SK-N-SH (cell line): ENCODE results near the gene COLEC12. TPM values are rescaled to one million over a fixed set of nuclear protein-coding genes. Genes with fewer than 3 reads are reported as not detected.

Experiments
- CTCF ChIA-PET: fragments of 300-600, 350-600 bp; formaldehyde crosslinking; extraction: SDS; loops from one replicate; lab custom pipeline; 2021; lab: Yijun Ruan, JAX
- POLR2A ChIA-PET: fragments of 350-600 bp; sonication (Branson Sonifier 250); formaldehyde crosslinking; extraction: SDS; loops from one replicate; lab custom pipeline; 2020; ENCODE audit warnings: antibody characterized with exemption, inconsistent platforms; lab: Yijun Ruan, JAX
- DNase-seq: peaks from one replicate; pipeline ENCODE4 v3.0.0; 2012
- H2AFZ ChIP-seq: fragments of 200-600 bp; sonication (generic); 2 replicates; pipeline ENCODE4 v1.8.1; 2016; ENCODE audit warnings: antibody characterized with exemption, mild to moderate bottlenecking, low read depth
- H3F3A ChIP-seq: fragments of 200-600 bp; sonication (generic); replicated peaks from 2 replicates; pipeline ENCODE3; 2016; ENCODE audit warnings: antibody characterized with exemption, mild to moderate bottlenecking; ENCODE audit not compliant: insufficient read depth
- H3K27ac ChIP-seq, 2 experiments: fragments of 200-500 bp in 1 of 2; fragments of 200-600 bp in 1 of 2; sonication (Bioruptor generic) in 1 of 2; sonication (generic), shearing (Covaris generic) in 1 of 2; 2 replicates each; pipeline versions ENCODE4 v1.5.1 to v1.6.1; 2014 to 2016; ENCODE audit warnings: low read depth in 2 of 2, inconsistent platforms in 1 of 2, low read length in 1 of 2, mild to moderate bottlenecking in 1 of 2, mixed read lengths in 1 of 2
- H3K27me3 ChIP-seq: fragments of 200-600 bp; sonication (generic), shearing (Covaris generic); 2 replicates; pipeline ENCODE4 v1.6.1; 2016; ENCODE audit warnings: mixed run types; ENCODE audit not compliant: insufficient read depth
- H3K36me3 ChIP-seq, 2 experiments: fragments of 200-500 bp in 1 of 2; fragments of 200-600 bp in 1 of 2; sonication (Bioruptor generic) in 1 of 2; sonication (generic) in 1 of 2; replicated peaks in 1 of 2; 2 replicates each; pipeline versions ENCODE3 to v1.5.1; 2014 to 2016; ENCODE audit warnings: low read length in 1 of 2, mild to moderate bottlenecking in 1 of 2; ENCODE audit not compliant: insufficient read depth in 2 of 2, control insufficient read depth in 1 of 2
- H3K4me1 ChIP-seq, 2 experiments: fragments of 200-500 bp in 1 of 2; fragments of 200-600 bp in 1 of 2; sonication (Bioruptor generic) in 1 of 2; sonication (generic), shearing (Covaris generic) in 1 of 2; 2 replicates each; pipeline versions ENCODE4 v1.5.1 to v1.6.1; 2014 to 2016; ENCODE audit warnings: low read depth in 1 of 2, low read length in 1 of 2, mixed run types in 1 of 2; ENCODE audit not compliant: insufficient read depth in 2 of 2, control insufficient read depth in 1 of 2
- H3K4me2 ChIP-seq: fragments of 200-600 bp; sonication (generic), shearing (Covaris generic); 2 replicates; pipeline ENCODE4 v1.6.1; 2017; ENCODE audit warnings: mixed run types
- H3K4me3 ChIP-seq, 2 experiments: fragments of 200-500 bp in 1 of 2; fragments of 200-600 bp in 1 of 2; sonication (Bioruptor generic) in 1 of 2; sonication (generic), shearing (Covaris generic) in 1 of 2; 2 replicates each; pipeline versions ENCODE4 v1.5.1 to v1.8.1; 2014 to 2016; ENCODE audit warnings: low read depth in 2 of 2, inconsistent platforms in 1 of 2, low read length in 1 of 2, mild to moderate bottlenecking in 1 of 2, mixed read lengths in 1 of 2, moderate library complexity in 1 of 2
- H3K79me2 ChIP-seq: fragments of 200-600 bp; sonication (generic); 2 replicates; pipeline ENCODE4 v1.8.1; 2017; ENCODE audit warnings: mild to moderate bottlenecking; ENCODE audit not compliant: insufficient read depth
- H3K9ac ChIP-seq: fragments of 200-600 bp; sonication (generic); 2 replicates; pipeline ENCODE4 v1.6.1; 2017; ENCODE audit warnings: mixed run types
- H3K9me2 ChIP-seq: fragments of 200-600 bp; sonication (generic); 2 replicates; pipeline ENCODE4 v1.6.1; 2017; ENCODE audit warnings: mixed run types
- H3K9me3 ChIP-seq: fragments of 200-600 bp; sonication (generic); 2 replicates; pipeline ENCODE4 v1.6.1; 2017; ENCODE audit warnings: mixed run types, mild to moderate bottlenecking, moderate library complexity
- H4K20me1 ChIP-seq: fragments of 200-600 bp; sonication (generic); 2 replicates; pipeline ENCODE4 v1.6.1; 2017; ENCODE audit warnings: mild to moderate bottlenecking, mixed run types; ENCODE audit not compliant: insufficient read depth
- CHD2 ChIP-seq: fragments of 150-350 bp; IDR thresholded peaks from 2 replicates; pipeline ENCODE4 v1.6.1; 2018; ENCODE audit warnings: low read length; ENCODE audit not compliant: partially characterized antibody
- CTCF ChIP-seq: fragments of 200-600 bp; sonication (generic); IDR thresholded peaks from 2 replicates; pipeline ENCODE4 v1.6.1; 2017; ENCODE audit warnings: antibody characterized with exemption, mild to moderate bottlenecking, moderate library complexity
- ELF1 ChIP-seq: IDR thresholded peaks from 2 replicates; pipeline ENCODE4 v1.4.0; 2012
- EP300 ChIP-seq, 2 experiments: IDR thresholded peaks; 2 replicates each; pipeline versions ENCODE4 v1.4.0 to v1.6.1; 2012; ENCODE audit warnings: borderline replicate concordance in 1 of 2, low read depth in 1 of 2, low read length in 1 of 2
- EZH2phosphoT487 ChIP-seq: fragments of 200-600 bp; sonication (generic); IDR thresholded peaks from 2 replicates; pipeline ENCODE4 v1.6.1; 2017; ENCODE audit warnings: low read depth, mixed run types, mild to moderate bottlenecking, antibody characterized with exemption, moderate library complexity, borderline replicate concordance
- FOSL2 ChIP-seq: IDR thresholded peaks from 2 replicates; pipeline ENCODE4 v1.4.0; 2012; ENCODE audit warnings: low read depth, mild to moderate bottlenecking, moderate library complexity, borderline replicate concordance
- FOXM1 ChIP-seq: IDR thresholded peaks from 2 replicates; pipeline ENCODE4 v1.4.0; 2012; ENCODE audit warnings: low read depth, mild to moderate bottlenecking
- GABPA ChIP-seq: IDR thresholded peaks from 2 replicates; pipeline ENCODE4 v1.4.0; 2012; ENCODE audit warnings: low read depth, mild to moderate bottlenecking
- MEF2A ChIP-seq: IDR thresholded peaks from 2 replicates; pipeline ENCODE4 v1.4.0; 2012; ENCODE audit warnings: low read depth, borderline replicate concordance
- MXI1 ChIP-seq: IDR thresholded peaks from 2 replicates; pipeline ENCODE4 v1.6.1; 2012; ENCODE audit warnings: mild to moderate bottlenecking, low read depth, low read length, improper control_type of control experiment
- NFIC ChIP-seq: IDR thresholded peaks from 2 replicates; pipeline ENCODE4 v1.4.0; 2012; ENCODE audit warnings: borderline replicate concordance
- PBX3 ChIP-seq: IDR thresholded peaks from 2 replicates; pipeline ENCODE4; 2012
- REST ChIP-seq: IDR thresholded peaks from 2 replicates; pipeline ENCODE4 v1.6.1; 2012; ENCODE audit warnings: mild to moderate bottlenecking, low read depth, low read length, moderate library complexity
- RFX5 ChIP-seq: IDR thresholded peaks from 2 replicates; pipeline ENCODE4 v1.6.1; 2012; ENCODE audit warnings: mild to moderate bottlenecking, improper control_type of control experiment, low read length
- TAF1 ChIP-seq: IDR thresholded peaks from 2 replicates; pipeline ENCODE4 v1.6.1; 2012; ENCODE audit warnings: low read depth, mild to moderate bottlenecking, low read length, moderate library complexity, borderline replicate concordance
- USF2 ChIP-seq: fragments of 150-350 bp; IDR thresholded peaks from 2 replicates; pipeline ENCODE4 v1.6.1; 2017; ENCODE audit warnings: antibody characterized with exemption, low read length, low read depth, borderline replicate concordance
- ZBTB33 ChIP-seq: IDR thresholded peaks from 2 replicates; pipeline ENCODE4 v1.4.0; 2012; ENCODE audit warnings: low read depth, borderline replicate concordance
- WGBS: methylation state at CpG from one replicate; pipeline ENCODE4 v1.1.6; 2017; ENCODE audit warnings: low lambda C conversion rate; 5-methylcytosine and 5-hydroxymethylcytosine counted together
- polyA plus RNA-seq, 3 experiments: library from polyadenylated mRNA; depleted of rRNA; stranded (reverse); fragments of >200 nt; gene quantifications; 2 replicates each; pipeline ENCODE4 v1.2.3, GENCODE V29; 2012

Gene COLEC12
- polyA plus RNA-seq, 1 of the 3 experiments (the other 2 are of a cell fraction) = 41.2 TPM

GRCh38 chr18:323253-323622, 177.3 kb downstream of the COLEC12 start:
- DNase-seq = no peak
- H3K79me2 ChIP-seq = no peaks in the 10 kb centered on the region
- H2AFZ ChIP-seq = no peak overlapping the region
- 69% methylated on average over 2 of the region's 2 CpGs for whole genome bisulfite sequencing
- H3K4me3 ChIP-seq = no peak overlapping the region
- no peaks in the 10 kb centered on the region for H3K9me2 ChIP-seq
- POLR2A ChIA-PET = no interaction called here
- CTCF ChIA-PET = no interaction called here
- peak overlapping the region in 1 of 2 experiments; percentile 59; a peak in 2 of 4 replicates for H3K27ac ChIP-seq
- H3F3A ChIP-seq = peaks cover 9% of the 10 kb centered on the region
- no peak overlapping the region for H3K9ac ChIP-seq
- peaks cover 4 to 16% of the 10 kb centered on the region in 2 experiments; a peak in 3 of 4 replicates for H3K4me1 ChIP-seq
- 0 out of 2 replicates have a peak overlapping the region, but pooled peaks have one; percentile 23 for H3K4me2 ChIP-seq
- no peaks in the 10 kb centered on the region for H3K9me3 ChIP-seq
- H4K20me1 ChIP-seq = no peaks in the 10 kb centered on the region
- no peaks in the 10 kb centered on the region for H3K36me3 ChIP-seq
- H3K27me3 ChIP-seq = no peaks in the 10 kb centered on the region
- TF ChIP-seq FOXM1 = no peak
- no peak for TF ChIP-seq CTCF
- TF ChIP-seq REST = no peak
- TF ChIP-seq FOSL2 = peak; percentile 47; the same call in 1 of the 2 replicates
- no peak for TF ChIP-seq ELF1

GRCh38 chr18:321865-322467, 178.5 kb downstream of the COLEC12 start:
- Histone ChIP-seq H3K4me3 (no peak overlapping the region), H2AFZ (no peak overlapping the region), H3K79me2 (no peaks in the 10 kb centered on the region), H3F3A (peaks cover 9% of the 10 kb centered on the region), H3K4me1 (peaks cover 4 to 16% of the 10 kb centered on the region in 2 experiments; a peak in 3 of 4 replicates), H3K27ac (no peak overlapping the region), H3K27me3 (no peaks in the 10 kb centered on the region), H3K36me3 (no peaks in the 10 kb centered on the region), H3K9me2 (no peaks in the 10 kb centered on the region), H3K9me3 (no peaks in the 10 kb centered on the region), H4K20me1 (no peaks in the 10 kb centered on the region), H3K9ac (no peak overlapping the region), H3K4me2 (peak overlapping the region; percentile 21; the same call in 1 of the 2 replicates)
- WGBS = 89% methylated on average over 5 of the region's 5 CpGs
- ChIA-PET CTCF (interaction anchor here (1.2 to 1.4 kb wide), 3 partner anchors 29 to 302 kb away, joined by 3 to 5 read pairs (median 4); no protein-coding TSS in a partner anchor), POLR2A (no interaction called here)
- no peak for DNase-seq
- TF ChIP-seq ZBTB33 = no peak
- no peak for TF ChIP-seq GABPA
- no peak for TF ChIP-seq FOXM1
- no peak for TF ChIP-seq EP300 (IDR thresholded peaks at IDR 0.05; ENCODE audit: borderline replicate concordance in 1 of 2, low read depth in 1 of 2, low read length in 1 of 2)
- TF ChIP-seq TAF1 = no peak
- TF ChIP-seq EZH2phosphoT487 = no peak
- TF ChIP-seq USF2 = no peak
- no peak for TF ChIP-seq CHD2
- no peak for TF ChIP-seq MXI1
- no peak for TF ChIP-seq RFX5
- no peak for TF ChIP-seq NFIC
- no peak for TF ChIP-seq MEF2A
- TF ChIP-seq PBX3 = no peak
